Measurements from ENCODE around the gene GM2A. TPM values are rescaled to one million over a fixed set of nuclear protein-coding genes. Genes with fewer than 3 reads are reported as not detected.

Gene GM2A
- total RNA-seq, 1 donor from 2014 or later: 27.1 TPM

- H3K4me1 Mint-ChIP-seq (ENCODE audit: low read depth): no peaks in the 10 kb centered on the region
Observed at GRCh38 chr5:151280443-151280842, 27.5 kb downstream of the GM2A start.

GRCh38 chr5:151281001-151281639 lies 28.1 kb downstream of the GM2A start:
- no peaks in the 10 kb centered on the region for H3K9me3 Mint-ChIP-seq (ENCODE audit: low read depth)
- DNase-seq (ENCODE audit: low spot score, unreplicated experiment): no peak
- TF ChIP-seq CTCF (IDR thresholded peaks at IDR 0.05; ENCODE audit: unreplicated experiment): no peak
- no peaks in the 10 kb centered on the region for H3K27me3 Mint-ChIP-seq
- no peak overlapping the region for H3K4me3 Mint-ChIP-seq (ENCODE audit: low read depth)
- no peak overlapping the region for H3K27ac Mint-ChIP-seq
- H3K36me3 Mint-ChIP-seq (ENCODE audit: insufficient read depth): no peaks in the 10 kb centered on the region
- H3K4me1 Mint-ChIP-seq (ENCODE audit: low read depth): no peaks in the 10 kb centered on the region

More at GRCh38 chr5:151280443-151280842, 27.5 kb downstream of the GM2A start:
- DNase-seq (ENCODE audit: low spot score, unreplicated experiment): no peak
- Mint-ChIP-seq H3K27ac (no peak overlapping the region), H3K36me3 (ENCODE audit: insufficient read depth) (no peaks in the 10 kb centered on the region), H3K4me3 (ENCODE audit: low read depth) (no peak overlapping the region), H3K9me3 (ENCODE audit: low read depth) (no peaks in the 10 kb centered on the region), H3K27me3 (no peaks in the 10 kb centered on the region)
- no peak for TF ChIP-seq CTCF (IDR thresholded peaks at IDR 0.05; ENCODE audit: unreplicated experiment)

GRCh38 chr5:151283120-151283825 lies 30.3 kb downstream of the GM2A start:
- H3K27me3 Mint-ChIP-seq: no peaks in the 10 kb centered on the region
- no peak for TF ChIP-seq CTCF (IDR thresholded peaks at IDR 0.05; ENCODE audit: unreplicated experiment)
- no peak overlapping the region for H3K4me3 Mint-ChIP-seq (ENCODE audit: low read depth)
- peaks cover 1% of the 10 kb centered on the region for H3K4me1 Mint-ChIP-seq (ENCODE audit: low read depth)
- no peaks in the 10 kb centered on the region for H3K9me3 Mint-ChIP-seq (ENCODE audit: low read depth)
- H3K36me3 Mint-ChIP-seq (ENCODE audit: insufficient read depth): no peaks in the 10 kb centered on the region
- H3K27ac Mint-ChIP-seq: no peak overlapping the region
- DNase-seq (ENCODE audit: low spot score, unreplicated experiment): no peak

GRCh38 chr5:151284392-151284967 lies 31.5 kb downstream of the GM2A start:
- TF ChIP-seq CTCF (IDR thresholded peaks at IDR 0.05; ENCODE audit: unreplicated experiment): peak; percentile 28
- no peak for DNase-seq (ENCODE audit: low spot score, unreplicated experiment)
- no peak overlapping the region for H3K27ac Mint-ChIP-seq

GRCh38 chr5:151285683-151286082 lies 32.7 kb downstream of the GM2A start:
- H3K36me3 Mint-ChIP-seq (ENCODE audit: insufficient read depth): no peaks in the 10 kb centered on the region

More at GRCh38 chr5:151284392-151284967, 31.5 kb downstream of the GM2A start:
- no peaks in the 10 kb centered on the region for H3K36me3 Mint-ChIP-seq (ENCODE audit: insufficient read depth)
- H3K4me3 Mint-ChIP-seq (ENCODE audit: low read depth): no peak overlapping the region
- H3K27me3 Mint-ChIP-seq: no peaks in the 10 kb centered on the region
- H3K9me3 Mint-ChIP-seq (ENCODE audit: low read depth): no peaks in the 10 kb centered on the region
- peaks cover 1% of the 10 kb centered on the region for H3K4me1 Mint-ChIP-seq (ENCODE audit: low read depth)

More at GRCh38 chr5:151285683-151286082, 32.7 kb downstream of the GM2A start:
- no peaks in the 10 kb centered on the region for H3K27me3 Mint-ChIP-seq
- no peak overlapping the region for H3K4me3 Mint-ChIP-seq (ENCODE audit: low read depth)
- DNase-seq (ENCODE audit: low spot score, unreplicated experiment): no peak
- no peak for TF ChIP-seq CTCF (IDR thresholded peaks at IDR 0.05; ENCODE audit: unreplicated experiment)
- peaks cover 1% of the 10 kb centered on the region for H3K4me1 Mint-ChIP-seq (ENCODE audit: low read depth)
- H3K27ac Mint-ChIP-seq: no peak overlapping the region
- H3K9me3 Mint-ChIP-seq (ENCODE audit: low read depth): no peaks in the 10 kb centered on the region
